CD4-positive, alpha-beta T cell (primary cell): Measurements from ENCODE around the gene ITGA11. TPM values are rescaled to one million over a fixed set of nuclear protein-coding genes. Genes with fewer than 3 reads are reported as not detected.

ENCODE experiments used
- ATAC-seq: fragments of 200-7000 bp; cut with Tn5 transposase; one replicate; pipeline ENCODE4 v1.10.0; 2022; ENCODE audit warnings: mild to moderate bottlenecking; ENCODE audit not compliant: poor library complexity
- CTCF ChIA-PET: fragments of 350-600 bp; sonication (Branson Sonifier 250); formaldehyde crosslinking; loops from one replicate; lab custom pipeline; 2021; ENCODE audit warnings: antibody characterized with exemption, inconsistent platforms; lab: Charles Lee
- POLR2A ChIA-PET: fragments of 350-600 bp; sonication (Branson Sonifier 250); formaldehyde crosslinking; loops from one replicate; lab custom pipeline; 2021; ENCODE audit warnings: antibody characterized with exemption, inconsistent platforms; lab: Charles Lee
- DNase-seq, 14 experiments: peaks; one replicate each; pipeline ENCODE4 v3.0.0-alpha.2; 2013 to 2020; ENCODE audit warnings: mixed read lengths in 2 of 14
- H3K27ac ChIP-seq, 2 donors: one replicate each; pipeline versions ENCODE4 v1.5.1 to v1.7.0; 2013; ENCODE audit warnings: low read length in 2 of 2, low read depth in 1 of 2, mild to moderate bottlenecking in 1 of 2
- H3K27me3 ChIP-seq, 2 experiments: 1 replicate in 1 of 2; 2 replicates in 1 of 2; pipeline versions ENCODE4 v1.6.1 to v1.7.0; 2013; ENCODE audit warnings: low read length in 2 of 2, control low read depth in 1 of 2, mild to moderate bottlenecking in 1 of 2, moderate library complexity in 1 of 2; ENCODE audit not compliant: insufficient read depth in 2 of 2, control insufficient read depth in 1 of 2
- H3K36me3 ChIP-seq: one replicate; pipeline ENCODE4 v1.6.1; 2013; ENCODE audit warnings: low read length, control low read depth; ENCODE audit not compliant: insufficient read depth
- H3K4me1 ChIP-seq: one replicate; pipeline ENCODE4 v1.6.1; 2013; ENCODE audit warnings: low read length, control low read depth; ENCODE audit not compliant: insufficient read depth
- H3K4me3 ChIP-seq: one replicate; pipeline ENCODE4 v1.5.1; 2013; ENCODE audit warnings: mild to moderate bottlenecking, low read length, moderate library complexity
- H3K9me3 ChIP-seq, 2 experiments: 1 replicate in 1 of 2; 2 replicates in 1 of 2; pipeline versions ENCODE4 v1.6.1 to v1.7.0; 2013; ENCODE audit warnings: low read length in 2 of 2, mild to moderate bottlenecking in 2 of 2, control low read depth in 1 of 2, moderate library complexity in 1 of 2; ENCODE audit not compliant: control insufficient read depth in 1 of 2, insufficient read depth in 1 of 2
- H3K27ac Mint-ChIP-seq: one replicate; pipeline ENCODE4 v1.8.0; 2020; ENCODE audit warnings: mixed read lengths
- H3K27me3 Mint-ChIP-seq: one replicate; pipeline ENCODE4 v1.8.0; 2021; ENCODE audit warnings: mixed read lengths
- H3K36me3 Mint-ChIP-seq: one replicate; pipeline ENCODE4 v1.8.0; 2021; ENCODE audit warnings: low read depth, mixed read lengths
- H3K4me1 Mint-ChIP-seq: one replicate; pipeline ENCODE4 v1.8.0; 2021; ENCODE audit warnings: low read depth, mixed read lengths
- H3K4me3 Mint-ChIP-seq: one replicate; pipeline ENCODE4 v1.8.0; 2020; ENCODE audit warnings: mild to moderate bottlenecking, mixed read lengths
- H3K9me3 Mint-ChIP-seq: one replicate; pipeline ENCODE4 v1.8.0; 2020; ENCODE audit warnings: mixed read lengths
- intact Hi-C, 2 experiments: fragments of 100-400 bp; cut with DNase I in 1 of 2; cut with micrococcal nuclease in 1 of 2; formaldehyde crosslinking; loops; one replicate each; pipeline versions ENCODE4 v1.15.1 to v1.9.0; 2023 to 2025; cut with DNase I, micrococcal nuclease
- total RNA-seq, 174 experiments: library from RNA in 2 of 174; stranded (reverse) in 2 of 174; gene quantifications; one replicate each; pipeline ENCODE4 v1.2.3 and lab custom pipeline; 2021 to 2026
- TF ChIP-seq, protein P1 (sequence below): fragments of 200-600 bp; IDR thresholded peaks from one replicate; pipeline ENCODE4 v1.8.0; 2022; ENCODE audit warnings: antibody characterized with exemption, mild to moderate bottlenecking

The ITGA11 gene
- total RNA-seq, 2 experiments from 2014 or later: 0.08 to 0.20 TPM

DNA sequence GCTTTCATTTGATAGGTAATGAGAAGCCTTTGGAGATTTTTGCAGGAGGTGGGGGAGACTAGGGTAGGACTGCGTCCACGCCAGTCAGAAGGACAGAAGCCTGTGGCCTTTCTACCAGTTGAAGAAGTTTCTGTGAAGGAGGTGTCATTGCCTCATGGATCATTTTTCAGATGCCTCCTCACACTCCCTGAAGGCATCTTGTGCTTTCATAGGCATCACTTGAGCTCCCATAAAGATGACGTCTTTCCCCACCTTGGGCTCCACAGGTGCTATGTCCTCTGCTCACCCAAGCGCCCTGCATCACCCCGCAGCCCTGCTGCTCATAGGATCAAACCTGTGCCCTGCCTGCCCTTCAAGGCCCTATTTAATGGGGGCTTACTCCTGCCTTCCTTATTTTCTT is 7.5 kb upstream of the ITGA11 start:
- Mint-ChIP-seq H3K36me3 (no peaks in the 10 kb centered on the region), H3K27me3 (peaks cover 69% of the 10 kb centered on the region), H3K27ac (no peak overlapping the region), H3K9me3 (no peaks in the 10 kb centered on the region), H3K4me3 (no peak overlapping the region), H3K4me1 (no peaks in the 10 kb centered on the region)
- H3K36me3 ChIP-seq: no peaks in the 10 kb centered on the region
- no peak overlapping the region for H3K4me3 ChIP-seq
- no peaks in the 10 kb centered on the region for H3K9me3 ChIP-seq
- ATAC-seq (no peak), DNase-seq (no peak)
- intact Hi-C loops: no loop called here
- CTCF ChIA-PET: no interaction called here
- H3K27me3 ChIP-seq: peaks cover 3 to 27% of the 10 kb centered on the region in 2 experiments
- H3K27ac ChIP-seq: no peak overlapping the region
- no peaks in the 10 kb centered on the region for H3K4me1 ChIP-seq
- POLR2A ChIA-PET: no interaction called here
- TF ChIP-seq, protein P1, sequence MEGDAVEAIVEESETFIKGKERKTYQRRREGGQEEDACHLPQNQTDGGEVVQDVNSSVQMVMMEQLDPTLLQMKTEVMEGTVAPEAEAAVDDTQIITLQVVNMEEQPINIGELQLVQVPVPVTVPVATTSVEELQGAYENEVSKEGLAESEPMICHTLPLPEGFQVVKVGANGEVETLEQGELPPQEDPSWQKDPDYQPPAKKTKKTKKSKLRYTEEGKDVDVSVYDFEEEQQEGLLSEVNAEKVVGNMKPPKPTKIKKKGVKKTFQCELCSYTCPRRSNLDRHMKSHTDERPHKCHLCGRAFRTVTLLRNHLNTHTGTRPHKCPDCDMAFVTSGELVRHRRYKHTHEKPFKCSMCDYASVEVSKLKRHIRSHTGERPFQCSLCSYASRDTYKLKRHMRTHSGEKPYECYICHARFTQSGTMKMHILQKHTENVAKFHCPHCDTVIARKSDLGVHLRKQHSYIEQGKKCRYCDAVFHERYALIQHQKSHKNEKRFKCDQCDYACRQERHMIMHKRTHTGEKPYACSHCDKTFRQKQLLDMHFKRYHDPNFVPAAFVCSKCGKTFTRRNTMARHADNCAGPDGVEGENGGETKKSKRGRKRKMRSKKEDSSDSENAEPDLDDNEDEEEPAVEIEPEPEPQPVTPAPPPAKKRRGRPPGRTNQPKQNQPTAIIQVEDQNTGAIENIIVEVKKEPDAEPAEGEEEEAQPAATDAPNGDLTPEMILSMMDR: no peak

DNA sequence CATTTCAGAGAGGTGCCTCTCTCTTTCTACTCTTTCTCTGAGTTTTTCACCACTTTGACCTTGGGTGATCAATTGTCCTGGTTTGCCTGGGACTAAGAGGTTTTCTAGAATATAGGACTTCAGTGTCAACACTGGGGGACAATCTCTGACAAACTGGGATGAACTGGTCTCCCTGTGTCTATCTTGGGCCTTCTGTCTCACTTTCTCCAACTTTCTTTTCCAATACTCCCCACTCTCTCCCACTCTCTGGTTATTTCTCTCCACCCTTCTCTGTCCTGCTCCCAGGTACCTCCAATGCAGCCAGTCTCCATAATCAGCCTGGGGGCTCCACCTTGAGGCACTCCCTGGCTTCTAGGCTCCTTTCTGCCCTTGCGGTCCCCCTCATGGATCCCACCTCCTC is 4.7 kb upstream of the ITGA11 start:
- TF ChIP-seq, protein P1: no peak
- DNase-seq (no peak), ATAC-seq (no peak)
- no peak overlapping the region for H3K4me3 ChIP-seq
- peaks cover 24 to 44% of the 10 kb centered on the region in 2 experiments for H3K27me3 ChIP-seq
- intact Hi-C loops: no loop called here
- Mint-ChIP-seq H3K4me1 (peaks cover 9% of the 10 kb centered on the region), H3K27me3 (peaks cover 82% of the 10 kb centered on the region), H3K4me3 (no peak overlapping the region), H3K27ac (no peak overlapping the region), H3K36me3 (no peaks in the 10 kb centered on the region), H3K9me3 (no peaks in the 10 kb centered on the region)
- ChIA-PET CTCF (no interaction called here), POLR2A (no interaction called here)
- no peaks in the 10 kb centered on the region for H3K36me3 ChIP-seq
- no peak overlapping the region for H3K27ac ChIP-seq
- peaks cover 1% of the 10 kb centered on the region for H3K4me1 ChIP-seq
- peaks cover 0 to 2% of the 10 kb centered on the region in 2 experiments for H3K9me3 ChIP-seq

DNA sequence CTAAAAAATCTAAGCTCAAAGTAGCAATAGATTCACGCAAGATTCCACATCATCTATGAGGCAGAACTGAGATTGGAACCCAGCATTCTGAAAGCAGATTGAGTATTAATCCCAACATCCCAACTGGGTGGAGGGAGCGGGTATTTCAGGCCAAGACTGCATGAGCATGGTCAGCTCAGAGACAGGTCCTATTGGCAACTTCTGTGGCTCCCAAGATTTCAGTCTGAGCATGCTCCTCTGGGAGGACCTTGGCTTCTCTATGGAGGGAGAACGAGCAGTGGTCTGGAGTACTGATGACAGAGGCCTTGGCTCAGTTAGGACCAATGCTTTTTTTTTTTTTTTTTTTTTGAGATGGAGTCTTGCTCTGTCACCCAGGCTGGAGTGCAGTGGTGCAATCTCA is 4.0 kb upstream of the ITGA11 start:
- DNase-seq: no peak

More for the DNA sequence above, 4.0 kb upstream of the ITGA11 start:
- intact Hi-C loops: no loop called here
- CTCF ChIA-PET: no interaction called here
- POLR2A ChIA-PET: no interaction called here
- peaks cover 80% of the 10 kb centered on the region for H3K27me3 Mint-ChIP-seq
- Histone ChIP-seq H3K27me3 (peaks cover 30 to 47% of the 10 kb centered on the region in 2 experiments), H3K4me3 (no peak overlapping the region), H3K36me3 (no peaks in the 10 kb centered on the region), H3K4me1 (peaks cover 6% of the 10 kb centered on the region), H3K27ac (no peak overlapping the region), H3K9me3 (peaks cover 0 to 8% of the 10 kb centered on the region in 2 experiments)
- H3K4me1 Mint-ChIP-seq: peaks cover 9% of the 10 kb centered on the region
- no peak overlapping the region for H3K27ac Mint-ChIP-seq
- ATAC-seq: no peak
- no peaks in the 10 kb centered on the region for H3K9me3 Mint-ChIP-seq
- H3K36me3 Mint-ChIP-seq: no peaks in the 10 kb centered on the region
- no peak overlapping the region for H3K4me3 Mint-ChIP-seq
- TF ChIP-seq, protein P1: no peak
